NCI-H2029 (cell line): Measurements from ENCODE around the gene LAMB1.
"Not testable (repeated sequence)": the region's sequence is repeated elsewhere in the genome, so short reads cannot be mapped to it uniquely, and the experiment has no call there.

Experiments used
- DNase-seq: peaks from one replicate; lab custom pipeline; 2025; lab: John Stamatoyannopoulos, UW

The LAMB1 gene

GRCh38 chr7:108002726-108003598 lies at the start of gene LAMB1:
TSS of gene LAMB1 (minus strand) at chr7:108003161. CDS start at chr7:108002885, 276 bp downstream.
- DNase-seq, result no peak

GRCh38 chr7:108051454-108051853 lies 48.5 kb upstream of the LAMB1 start:
- DNase-seq, result no peak

- no peak for DNase-seq
Observed at GRCh38 chr7:108049962-108050361, 47.0 kb upstream of the LAMB1 start.

GRCh38 chr7:108048422-108048821 lies 45.5 kb upstream of the LAMB1 start:
- no peak for DNase-seq

GRCh38 chr7:108046952-108047506 lies 44.1 kb upstream of the LAMB1 start:
- no peak for DNase-seq

- DNase-seq, result no peak
Observed at GRCh38 chr7:108045669-108046068, 42.7 kb upstream of the LAMB1 start.

GRCh38 chr7:108045154-108045553 lies 42.2 kb upstream of the LAMB1 start:
- no peak for DNase-seq

GRCh38 chr7:108044345-108044744 lies 41.4 kb upstream of the LAMB1 start:
- no peak for DNase-seq

- DNase-seq, result no peak
Observed at GRCh38 chr7:108038986-108039385, 36.0 kb upstream of the LAMB1 start.

GRCh38 chr7:108037741-108038140 lies 34.8 kb upstream of the LAMB1 start:
- no peak for DNase-seq

- DNase-seq, result no peak
Observed at GRCh38 chr7:108037140-108037539, 34.2 kb upstream of the LAMB1 start.

GRCh38 chr7:108034586-108034985 lies 31.6 kb upstream of the LAMB1 start:
- no peak for DNase-seq

- no peak for DNase-seq
Observed at GRCh38 chr7:108033776-108034497, 31.0 kb upstream of the LAMB1 start.

GRCh38 chr7:108033309-108033708 lies 30.3 kb upstream of the LAMB1 start:
- DNase-seq, result not testable (repeated sequence)

- DNase-seq, result no peak
Observed at GRCh38 chr7:108030516-108030915, 27.6 kb upstream of the LAMB1 start.

GRCh38 chr7:108029034-108029433 lies 26.1 kb upstream of the LAMB1 start:
- no peak for DNase-seq

- peak; percentile 25 for DNase-seq
Observed at GRCh38 chr7:108028111-108028510, 25.1 kb upstream of the LAMB1 start.

GRCh38 chr7:108027239-108027638 lies 24.3 kb upstream of the LAMB1 start:
- no peak for DNase-seq

- peak; percentile 28 for DNase-seq
Observed at GRCh38 chr7:108026647-108027046, 23.7 kb upstream of the LAMB1 start.

- DNase-seq, result no peak
Observed at GRCh38 chr7:108026116-108026515, 23.2 kb upstream of the LAMB1 start.

GRCh38 chr7:108024538-108024937 lies 21.6 kb upstream of the LAMB1 start:
- DNase-seq, result no peak

GRCh38 chr7:108020585-108020984 lies 17.6 kb upstream of the LAMB1 start:
- no peak for DNase-seq

- DNase-seq, result no peak
Observed at GRCh38 chr7:108018668-108019067, 15.7 kb upstream of the LAMB1 start.
